Adrenal gland (tissue), 12 donors: Measurements from ENCODE around the gene GDPD4. TPM values are rescaled to one million over a fixed set of nuclear protein-coding genes. Genes with fewer than 3 reads are reported as not detected.

ENCODE experiments used
- DNase-seq, 7 donors: peaks; one replicate each; pipeline ENCODE4 v3.0.0-alpha.2; 2019 to 2020
- H3K27ac ChIP-seq, 5 donors: fragments of 200-600 bp; sonication (generic) in 4 of 5; 1 replicate in 3 of 5; 2 replicates in 2 of 5; pipeline versions ENCODE4 v1.5.1 to v1.8.0; 2016 to 2020; ENCODE audit warnings: mild to moderate bottlenecking in 1 of 5
- H3K27me3 ChIP-seq: fragments of 200-600 bp; 2 replicates; pipeline ENCODE4 v1.8.0; 2021
- H3K36me3 ChIP-seq, 2 donors: fragments of 200-600 bp; replicated peaks in 1 of 2; 1 replicate in 1 of 2; 2 replicates in 1 of 2; pipeline versions ENCODE4 v1.5.1 to v1.8.0; 2018 to 2022
- H3K4me1 ChIP-seq, 2 donors: fragments of 200-600 bp; replicated peaks in 1 of 2; 1 replicate in 1 of 2; 2 replicates in 1 of 2; pipeline versions ENCODE4 v1.5.1 to v1.8.0; 2018 to 2021
- H3K4me3 ChIP-seq, 4 donors: fragments of 200-600 bp; sonication (generic) in 3 of 4; one replicate each; pipeline ENCODE4 v1.5.1; 2016 to 2018
- H3K9me3 ChIP-seq, 3 donors: fragments of 200-600 bp; sonication (generic) in 1 of 3; replicated peaks in 1 of 3; 1 replicate in 2 of 3; 2 replicates in 1 of 3; pipeline versions ENCODE4 v1.5.1 to v1.8.0; 2016 to 2021
- CTCF ChIP-seq, 6 experiments: fragments of 450-650 bp in 4 of 6; fragments of 200-600 bp in 2 of 6; sonication (generic) in 1 of 6; IDR thresholded peaks; 1 replicate in 5 of 6; 2 replicates in 1 of 6; pipeline versions ENCODE4 v1.5.1 to v1.8.0; 2016 to 2021; ENCODE audit warnings: antibody characterized with exemption in 6 of 6, mild to moderate bottlenecking in 2 of 6, moderate library complexity in 1 of 6
- POLR2A ChIP-seq, 2 donors: fragments of 450-650 bp; IDR thresholded peaks; one replicate each; pipeline ENCODE4 v1.6.1; 2017; ENCODE audit warnings: antibody characterized with exemption in 2 of 2, mild to moderate bottlenecking in 2 of 2, moderate library complexity in 1 of 2
- WGBS, 4 donors: extraction: QIAGEN DNeasy Blood & Tissue Kit in 2 of 4; methylation state at CpG; one replicate each; pipeline versions ENCODE4 v1.1.5 to v1.1.7; 2013 to 2017; 5-methylcytosine and 5-hydroxymethylcytosine counted together
- intact Hi-C, 2 donors: fragments of 100-400 bp; cut with DNase I; formaldehyde crosslinking; loops; one replicate each; pipeline versions ENCODE4 v1.14.1 to v1.15.0; 2022 to 2023
- polyA plus RNA-seq, 3 donors: library from polyadenylated mRNA; stranded (reverse); fragments of 200-250 nt in 2 of 3; fragments of 350-450 nt in 1 of 3; fragmentation: Illumina TruSeq in 1 of 3; extraction: RNeasy Lipid Tissue Mini Kit (QIAGEN cat#74804) in 1 of 3; gene quantifications; one replicate each; pipeline ENCODE4 v1.2.3, GENCODE V29; 2013 to 2014
- total RNA-seq, 9 donors: library from RNA; depleted of rRNA in 4 of 9; stranded (reverse); fragments of >200 nt in 4 of 9; fragments of 120-200 nt in 1 of 9; fragmentation: NEBNext Ultra II Directional in 1 of 9; extraction: Animal tissue kit (Norgen Biotek cat#: 25700) in 1 of 9; gene quantifications; one replicate each; pipeline versions ENCODE4 v1.1.0 to v1.2.4, GENCODE V29; 2013 to 2023
- donor health status: healthy with polysubstance abuse.
- donor health status: Bipolar disorder and iron deficiency.
- donor health status: DM: yes; HTN: yes; CAD: no.
- donor health status: DM: no; HTN: no; CAD: no.
- donor health status: DM: no; HTN: no; CAD: no.
- donor health status: DM: yes; HTN: yes; CAD: no.

Gene GDPD4
- total and polyA plus RNA-seq, 12 donors: 0.88 to 2.3 TPM; not detected in 10

GRCh38 chr11:77267962-77268361, 33.5 kb downstream of the GDPD4 start:
- WGBS, 4 donors: 91 to 96% (median 93%) methylated on average over 2 of the region's 2 CpGs
- H3K27me3 ChIP-seq: no peaks in the 10 kb centered on the region
- peaks cover 0 to 4% (median 0%) of the 10 kb centered on the region in 3 donors for H3K9me3 ChIP-seq
- no peaks in the 10 kb centered on the region for H3K4me1 ChIP-seq
- H3K36me3 ChIP-seq: no peaks in the 10 kb centered on the region
- H3K4me3 ChIP-seq: no peak overlapping the region
- TF ChIP-seq CTCF (IDR thresholded peaks at IDR 0.05) (no peak), POLR2A (IDR thresholded peaks at IDR 0.05) (no peak)
- DNase-seq: no peak
- no peak overlapping the region for H3K27ac ChIP-seq
- intact Hi-C loops: no loop called here

GRCh38 chr11:77266766-77267165, 34.7 kb downstream of the GDPD4 start:
- no peak for DNase-seq
- H3K4me1 ChIP-seq: no peaks in the 10 kb centered on the region
- H3K27me3 ChIP-seq: no peaks in the 10 kb centered on the region
- peaks cover 0 to 14% (median 7%) of the 10 kb centered on the region in 3 donors for H3K9me3 ChIP-seq
- H3K27ac ChIP-seq: no peak overlapping the region
- no peak overlapping the region for H3K4me3 ChIP-seq
- no peaks in the 10 kb centered on the region for H3K36me3 ChIP-seq
- intact Hi-C loops: no loop called here
- TF ChIP-seq CTCF (IDR thresholded peaks at IDR 0.05): no peak
- TF ChIP-seq POLR2A (IDR thresholded peaks at IDR 0.05): no peak
- WGBS, 4 donors: 77 to 86% (median 83%) methylated on average over 1 of the region's 1 CpG

DNA sequence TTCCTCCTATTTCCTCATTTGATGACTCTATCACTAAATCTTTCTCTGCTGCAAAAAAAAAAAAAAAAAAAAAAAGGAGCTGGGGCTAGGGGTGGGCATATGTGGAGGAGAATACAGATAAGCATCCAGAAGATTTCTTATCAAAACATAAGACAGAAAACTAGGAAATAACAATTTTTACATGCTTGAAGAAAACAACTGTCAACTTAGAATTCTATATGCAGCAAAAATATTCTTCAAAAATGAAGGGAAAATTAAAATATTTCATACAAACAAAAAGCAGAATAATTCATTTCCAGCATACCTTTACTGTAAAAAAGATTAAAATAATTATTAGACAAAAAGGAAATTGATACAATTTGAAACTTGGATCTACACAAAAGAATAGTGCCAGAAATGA, 38.7 kb downstream of the GDPD4 start:
- intact Hi-C loops: no loop called here
- H3K9me3 ChIP-seq: peaks cover 0 to 14% (median 10%) of the 10 kb centered on the region in 3 donors
- H3K4me1 ChIP-seq: no peaks in the 10 kb centered on the region
- TF ChIP-seq CTCF (IDR thresholded peaks at IDR 0.05) (no peak), POLR2A (IDR thresholded peaks at IDR 0.05) (no peak)
- H3K4me3 ChIP-seq: no peak overlapping the region
- H3K27me3 ChIP-seq: no peaks in the 10 kb centered on the region
- no peaks in the 10 kb centered on the region for H3K36me3 ChIP-seq
- H3K27ac ChIP-seq: no peak overlapping the region
- DNase-seq: no peak

DNA sequence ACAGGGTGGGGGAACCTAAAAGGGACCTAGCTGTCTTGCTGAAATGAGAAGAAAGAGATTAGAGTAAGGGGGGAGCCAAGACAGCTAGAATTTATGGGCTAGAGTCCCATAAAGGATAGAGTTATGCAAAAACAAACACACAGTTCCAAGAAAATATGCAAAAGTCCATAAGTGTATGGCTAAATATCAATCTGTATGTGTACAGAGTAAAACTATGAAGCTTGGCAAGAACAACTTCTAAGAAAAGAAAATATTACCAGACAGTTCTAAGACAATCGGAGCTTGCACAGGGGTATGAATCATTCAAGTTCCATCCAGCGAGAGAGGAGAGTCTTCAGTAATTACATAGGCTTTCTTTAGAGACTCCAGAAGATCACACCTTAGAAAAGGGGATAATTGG, 41.8 kb downstream of the GDPD4 start:
- 47 to 75% (median 72%) methylated on average over 2 of the region's 2 CpGs for WGBS, 4 donors
- no peaks in the 10 kb centered on the region for H3K4me1 ChIP-seq
- intact Hi-C loops: no loop called here
- H3K27ac ChIP-seq: no peak overlapping the region
- TF ChIP-seq POLR2A (IDR thresholded peaks at IDR 0.05) (no peak), CTCF (IDR thresholded peaks at IDR 0.05) (no peak)
- peaks cover 0 to 14% (median 10%) of the 10 kb centered on the region in 3 donors for H3K9me3 ChIP-seq
- DNase-seq: no peak
- H3K27me3 ChIP-seq: no peaks in the 10 kb centered on the region
- no peak overlapping the region for H3K4me3 ChIP-seq
- H3K36me3 ChIP-seq: no peaks in the 10 kb centered on the region
